Stimulated activated CD4-positive, alpha-beta T cell treated with anti-CD3 and anti-CD28 coated beads, Interleukin-15, amount 100 ng/mL, for 48 hours (primary cell): ENCODE data around the gene ABLIM1.

ENCODE experiments used
- DNase-seq, 2 donors: peaks; one replicate each; pipeline ENCODE4 v3.0.0-alpha.2; 2020; ENCODE audit warnings: low read depth in 2 of 2

Gene ABLIM1

GRCh38 chr10:114623661-114624294, 34.3 kb downstream of the ABLIM1 start:
- no peak for DNase-seq

GRCh38 chr10:114623155-114623554, 34.9 kb downstream of the ABLIM1 start:
- DNase-seq, result no peak

- DNase-seq, result no peak
These were observed 39.4 kb downstream of the ABLIM1 start for GRCh38 chr10:114618722-114619121.

- no peak for DNase-seq
These were observed 41.6 kb downstream of the ABLIM1 start for GRCh38 chr10:114616516-114616915.

GRCh38 chr10:114616103-114616502, 42.0 kb downstream of the ABLIM1 start:
- DNase-seq, result no peak

GRCh38 chr10:114615600-114616007, 42.5 kb downstream of the ABLIM1 start:
- peak in 1 of 2 donors; percentile 3 for DNase-seq

GRCh38 chr10:114613237-114613979, 44.7 kb downstream of the ABLIM1 start:
- DNase-seq, result no peak

GRCh38 chr10:114611617-114612016, 46.5 kb downstream of the ABLIM1 start:
- DNase-seq, result no peak

GRCh38 chr10:114609518-114610426, 48.3 kb downstream of the ABLIM1 start:
- no peak for DNase-seq

GRCh38 chr10:114607358-114607998, 50.6 kb downstream of the ABLIM1 start:
- DNase-seq, result no peak

GRCh38 chr10:114605155-114605797, 52.8 kb downstream of the ABLIM1 start:
- no peak for DNase-seq

GRCh38 chr10:114604357-114605130, 53.5 kb downstream of the ABLIM1 start:
- DNase-seq, result no peak

GRCh38 chr10:114603948-114604347, 54.1 kb downstream of the ABLIM1 start:
- no peak for DNase-seq

- no peak for DNase-seq
These were observed 54.8 kb downstream of the ABLIM1 start for GRCh38 chr10:114603303-114603702.

- DNase-seq, result no peak
These were observed 58.0 kb downstream of the ABLIM1 start for GRCh38 chr10:114600057-114600456.

GRCh38 chr10:114596793-114597192, 61.3 kb downstream of the ABLIM1 start:
- no peak for DNase-seq

GRCh38 chr10:114593816-114594468, 64.1 kb downstream of the ABLIM1 start:
- no peak for DNase-seq

- no peak for DNase-seq
These were observed 64.8 kb downstream of the ABLIM1 start for GRCh38 chr10:114593240-114593792.

GRCh38 chr10:114590993-114591392, 67.1 kb downstream of the ABLIM1 start:
- DNase-seq, result no peak

GRCh38 chr10:114584419-114584818, 73.7 kb downstream of the ABLIM1 start:
- no peak for DNase-seq
